ENCODE data around the gene GPD1L. TPM values are rescaled to one million over a fixed set of nuclear protein-coding genes. Genes with fewer than 3 reads are reported as not detected.

The GPD1L gene
- total and polyA plus RNA-seq, 2 of the 4 experiments (the other 2 are of a cell fraction), result 3.9 to 7.9 TPM

DNA sequence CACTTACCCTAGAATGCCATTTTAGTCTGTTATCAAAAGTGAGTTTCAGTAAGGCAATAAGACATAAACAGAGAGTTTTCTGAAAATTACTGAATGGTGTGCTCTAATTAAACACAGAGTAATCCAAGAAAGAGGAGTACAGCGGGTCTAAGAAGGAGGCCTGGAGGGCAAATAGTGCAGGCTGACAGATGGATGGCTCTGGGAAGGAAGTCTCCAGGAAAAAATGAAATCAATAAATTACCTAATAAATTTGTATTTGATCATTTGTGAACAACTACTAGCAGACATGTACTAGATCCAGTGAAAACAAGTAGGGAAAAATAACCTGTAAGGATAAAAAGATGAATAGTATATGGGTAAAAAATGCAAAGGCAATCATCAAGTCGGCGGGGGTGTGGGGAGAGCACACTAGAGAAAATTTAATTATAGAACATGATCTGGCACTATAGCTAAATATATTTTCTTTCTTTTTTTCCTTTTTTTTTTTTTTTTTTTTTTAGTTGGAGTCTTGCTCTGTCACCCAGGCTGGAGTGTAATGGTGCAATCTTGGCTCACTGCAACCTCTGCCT is 22.6 kb upstream of the GPD1L start:
- in situ Hi-C loops (cut with MboI; ENCODE audit: low sequenced_read_pairs) (no loop called here), dilution Hi-C loops (cut with HindIII; ENCODE audit: low sequenced_read_pairs, unreplicated experiment) (no loop called here), intact Hi-C loops (cut with micrococcal nuclease) (no loop called here)
- Histone ChIP-seq H4K8ac (ENCODE audit: low read depth in 2 of 2, low read length in 2 of 2) (no peak overlapping the region), H3K36me3 (ENCODE audit: control insufficient read depth, insufficient read depth, low read length) (no peaks in the 10 kb centered on the region), H2AK5ac (ENCODE audit: low read depth, low read length) (no peak overlapping the region), H3K4me2 (ENCODE audit: low read depth, low read length) (no peak overlapping the region), H3K18ac (ENCODE audit: low read depth, low read length) (no peak overlapping the region), H2BK20ac (ENCODE audit: low read depth, low read length) (no peak overlapping the region), H2AFZ (replicated peaks; ENCODE audit: low read length, poor library complexity) (no peak overlapping the region), H2BK120ac (ENCODE audit: low read depth, low read length) (no peak overlapping the region), H3K9me3 (ENCODE audit: control insufficient read depth, insufficient read depth, low read length) (no peaks in the 10 kb centered on the region), H3K4ac (ENCODE audit: low read depth, low read length) (no peak overlapping the region), H4K20me1 (ENCODE audit: insufficient read depth, low read length) (no peaks in the 10 kb centered on the region), H3K4me1 (ENCODE audit: control insufficient read depth, insufficient read depth, low read length) (no peaks in the 10 kb centered on the region; the same call in 1 of the 2 replicates), H2AK9ac (replicated peaks; ENCODE audit: low read depth, low read length, poor library complexity) (no peak overlapping the region), H3K79me1 (ENCODE audit: low read depth in 1 of 2, low read length in 2 of 2) (no peaks in the 10 kb centered on the region), H3K56ac (ENCODE audit: extremely low read depth, insufficient read depth, low read length) (no peak overlapping the region), H3K23ac (ENCODE audit: low read depth, low read length) (no peak overlapping the region), H3K27me3 (ENCODE audit: control insufficient read depth, insufficient read depth, low read length) (no peaks in the 10 kb centered on the region), H4K5ac (ENCODE audit: low read depth, low read length) (no peak overlapping the region), H2BK5ac (ENCODE audit: low read depth, low read length, poor library complexity, severe bottlenecking) (no peak overlapping the region), H2BK15ac (ENCODE audit: low read depth, low read length) (no peak overlapping the region), H3K27ac (ENCODE audit: insufficient read depth, low read length) (no peak overlapping the region), H3K9ac (ENCODE audit: low read depth, low read length) (no peak overlapping the region), H3K4me3 (ENCODE audit: insufficient read depth, low read depth, low read length) (no peak overlapping the region), H4K91ac (ENCODE audit: insufficient read depth, low read depth, low read length) (no peak overlapping the region), H3K9me1 (ENCODE audit: insufficient read depth, low read length) (no peaks in the 10 kb centered on the region), H3K14ac (replicated peaks; ENCODE audit: low read depth, low read length) (no peak overlapping the region)
- no CpG with 5 or more reads among the region's 3 CpGs for WGBS, 2 experiments (ENCODE audit: extremely low coverage in 2 of 2, insufficient read length in 1 of 2)
- ChIA-PET CTCF (no interaction called here), POLR2A (ENCODE audit: unreplicated experiment) (no interaction called here)
- DNase-seq, result no peak
- TF ChIP-seq RCOR1 (IDR thresholded peaks at IDR 0.05; ENCODE audit: insufficient replicate concordance, low read length) (no peak), NFE2L2 (IDR thresholded peaks at IDR 0.05; ENCODE audit: low read depth, low read length) (no peak), CHD1 (IDR thresholded peaks at IDR 0.05; ENCODE audit: low read depth, low read length) (no peak), SMC3 (IDR thresholded peaks at IDR 0.05; ENCODE audit: low read depth, low read length) (no peak), BHLHE40 (IDR thresholded peaks at IDR 0.05; ENCODE audit: low read depth, low read length) (no peak), MAFK (IDR thresholded peaks at IDR 0.05; ENCODE audit: low read depth, low read length) (no peak), MAZ (IDR thresholded peaks at IDR 0.05; ENCODE audit: borderline replicate concordance, low read depth, low read length) (no peak), RAD21 (IDR thresholded peaks at IDR 0.05; ENCODE audit: low read length) (no peak)
- TF ChIP-seq, protein P1, sequence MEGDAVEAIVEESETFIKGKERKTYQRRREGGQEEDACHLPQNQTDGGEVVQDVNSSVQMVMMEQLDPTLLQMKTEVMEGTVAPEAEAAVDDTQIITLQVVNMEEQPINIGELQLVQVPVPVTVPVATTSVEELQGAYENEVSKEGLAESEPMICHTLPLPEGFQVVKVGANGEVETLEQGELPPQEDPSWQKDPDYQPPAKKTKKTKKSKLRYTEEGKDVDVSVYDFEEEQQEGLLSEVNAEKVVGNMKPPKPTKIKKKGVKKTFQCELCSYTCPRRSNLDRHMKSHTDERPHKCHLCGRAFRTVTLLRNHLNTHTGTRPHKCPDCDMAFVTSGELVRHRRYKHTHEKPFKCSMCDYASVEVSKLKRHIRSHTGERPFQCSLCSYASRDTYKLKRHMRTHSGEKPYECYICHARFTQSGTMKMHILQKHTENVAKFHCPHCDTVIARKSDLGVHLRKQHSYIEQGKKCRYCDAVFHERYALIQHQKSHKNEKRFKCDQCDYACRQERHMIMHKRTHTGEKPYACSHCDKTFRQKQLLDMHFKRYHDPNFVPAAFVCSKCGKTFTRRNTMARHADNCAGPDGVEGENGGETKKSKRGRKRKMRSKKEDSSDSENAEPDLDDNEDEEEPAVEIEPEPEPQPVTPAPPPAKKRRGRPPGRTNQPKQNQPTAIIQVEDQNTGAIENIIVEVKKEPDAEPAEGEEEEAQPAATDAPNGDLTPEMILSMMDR (conservative IDR thresholded peaks at IDR 0.05; ENCODE audit: low read depth, low read length), result no peak
- TF ChIP-seq, protein P2, sequence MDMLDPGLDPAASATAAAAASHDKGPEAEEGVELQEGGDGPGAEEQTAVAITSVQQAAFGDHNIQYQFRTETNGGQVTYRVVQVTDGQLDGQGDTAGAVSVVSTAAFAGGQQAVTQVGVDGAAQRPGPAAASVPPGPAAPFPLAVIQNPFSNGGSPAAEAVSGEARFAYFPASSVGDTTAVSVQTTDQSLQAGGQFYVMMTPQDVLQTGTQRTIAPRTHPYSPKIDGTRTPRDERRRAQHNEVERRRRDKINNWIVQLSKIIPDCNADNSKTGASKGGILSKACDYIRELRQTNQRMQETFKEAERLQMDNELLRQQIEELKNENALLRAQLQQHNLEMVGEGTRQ (IDR thresholded peaks at IDR 0.05; ENCODE audit: low read depth, low read length), result no peak
- no TSS peak for BruUV-seq (replicated peaks)
- no peak for ATAC-seq (ENCODE audit: low read depth)
